ENCODE measurements around the gene PEX7.

PEX7 gene

GRCh38 chr6:136798044-136798443, 24.3 kb upstream of the PEX7 start:
- Histone ChIP-seq H3K36me3 (no peaks in the 10 kb centered on the region), H3K4me1 (ENCODE audit: control insufficient read depth in 1 of 2, insufficient read depth in 1 of 2, low read depth in 1 of 2, low read length in 1 of 2) (peaks cover 6 to 7% of the 10 kb centered on the region in 2 experiments), H3K4me3 (ENCODE audit: low read depth in 1 of 2, low read length in 1 of 2) (no peak overlapping the region), H3K27me3 (no peaks in the 10 kb centered on the region), H3K27ac (no peak overlapping the region), H3K9me3 (no peaks in the 10 kb centered on the region)
- TF ChIP-seq CTCF (IDR thresholded peaks at IDR 0.05), result no peak

- H3K9me3 ChIP-seq, result no peaks in the 10 kb centered on the region
- no peak overlapping the region for H3K27ac ChIP-seq
- H3K27me3 ChIP-seq, result no peaks in the 10 kb centered on the region
- H3K36me3 ChIP-seq, result no peaks in the 10 kb centered on the region
- H3K4me1 ChIP-seq (ENCODE audit: control insufficient read depth in 1 of 2, insufficient read depth in 1 of 2, low read depth in 1 of 2, low read length in 1 of 2), result no peaks in the 10 kb centered on the region
- no peak overlapping the region for H3K4me3 ChIP-seq (ENCODE audit: low read depth in 1 of 2, low read length in 1 of 2)
- no peak for TF ChIP-seq CTCF (IDR thresholded peaks at IDR 0.05)
Measured at GRCh38 chr6:136801581-136801980, 20.8 kb upstream of the PEX7 start.

- Histone ChIP-seq H3K9me3 (no peaks in the 10 kb centered on the region), H3K27me3 (no peaks in the 10 kb centered on the region), H3K4me3 (ENCODE audit: low read depth in 1 of 2, low read length in 1 of 2) (no peak overlapping the region), H3K36me3 (no peaks in the 10 kb centered on the region), H3K27ac (no peak overlapping the region), H3K4me1 (ENCODE audit: control insufficient read depth in 1 of 2, insufficient read depth in 1 of 2, low read depth in 1 of 2, low read length in 1 of 2) (no peaks in the 10 kb centered on the region)
- TF ChIP-seq CTCF (IDR thresholded peaks at IDR 0.05), result no peak
Measured at GRCh38 chr6:136803608-136804007, 18.8 kb upstream of the PEX7 start.

DNA sequence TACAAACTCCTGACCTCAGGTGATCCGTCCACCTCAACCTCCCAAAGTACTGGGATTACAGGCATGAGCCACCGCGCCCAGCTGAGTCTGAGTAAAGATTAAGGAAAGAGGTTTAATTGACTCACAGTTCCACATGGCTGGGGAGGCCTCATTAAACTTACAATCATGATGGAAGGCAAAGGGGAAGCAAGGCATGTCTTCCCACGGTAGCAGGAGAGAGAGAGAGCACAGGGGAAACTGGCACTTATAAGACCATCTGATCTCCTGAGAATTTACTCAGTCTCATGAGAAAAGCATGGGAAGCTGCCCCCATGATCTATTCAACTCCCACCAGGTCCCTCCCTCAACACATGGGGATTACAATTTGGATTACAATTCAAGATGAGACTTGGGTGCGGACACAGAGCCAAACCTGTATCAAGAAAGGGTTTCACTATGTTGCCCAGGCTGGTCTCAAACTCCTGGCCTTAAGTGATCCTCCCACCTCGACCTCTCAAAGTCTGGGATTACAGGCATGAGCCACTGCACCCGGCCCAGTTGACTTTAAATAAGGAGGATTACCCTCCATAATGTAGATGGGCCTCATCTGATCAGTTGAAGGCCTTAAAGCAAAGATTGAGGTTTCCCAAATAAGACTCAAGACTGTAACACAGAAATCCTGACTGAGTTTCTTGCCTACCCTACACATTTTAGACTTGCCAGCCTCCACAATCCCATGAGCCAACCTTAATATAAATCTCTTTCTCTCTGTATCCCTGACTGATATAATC, 13.1 kb upstream of the PEX7 start:
- Histone ChIP-seq H3K27me3 (no peaks in the 10 kb centered on the region), H3K4me3 (ENCODE audit: low read depth in 1 of 2, low read length in 1 of 2) (no peak overlapping the region), H3K4me1 (ENCODE audit: control insufficient read depth in 1 of 2, insufficient read depth in 1 of 2, low read depth in 1 of 2, low read length in 1 of 2) (no peaks in the 10 kb centered on the region), H3K27ac (no peak overlapping the region), H3K9me3 (no peaks in the 10 kb centered on the region), H3K36me3 (no peaks in the 10 kb centered on the region)
- no peak for TF ChIP-seq CTCF (IDR thresholded peaks at IDR 0.05)

DNA sequence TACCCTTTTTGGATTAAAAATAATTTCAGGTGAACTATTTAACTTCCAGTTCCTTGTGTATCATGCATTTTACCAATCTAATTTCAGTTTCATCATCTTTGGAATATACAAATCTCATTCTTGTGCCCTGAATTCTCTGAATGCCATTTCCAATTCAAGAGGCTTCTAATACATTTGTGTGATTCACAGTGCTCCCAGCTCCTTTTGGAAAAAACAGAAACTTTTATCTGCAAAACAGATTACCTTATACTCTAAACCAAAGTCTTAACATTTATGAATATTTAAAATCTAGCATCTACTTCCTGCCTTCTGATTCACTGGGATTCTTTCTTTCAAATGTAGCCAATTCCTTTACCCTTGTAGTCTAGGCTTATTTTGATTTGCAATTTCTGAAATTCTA, 11.1 kb upstream of the PEX7 start:
- no peak overlapping the region for H3K27ac ChIP-seq
- H3K4me1 ChIP-seq (ENCODE audit: control insufficient read depth in 1 of 2, insufficient read depth in 1 of 2, low read depth in 1 of 2, low read length in 1 of 2), result no peaks in the 10 kb centered on the region
- no peaks in the 10 kb centered on the region for H3K27me3 ChIP-seq
- no peak overlapping the region for H3K4me3 ChIP-seq (ENCODE audit: low read depth in 1 of 2, low read length in 1 of 2)
- no peaks in the 10 kb centered on the region for H3K9me3 ChIP-seq
- no peak for TF ChIP-seq CTCF (IDR thresholded peaks at IDR 0.05)
- H3K36me3 ChIP-seq, result no peaks in the 10 kb centered on the region
